HL-60 (cell line): ENCODE results near the gene USP47.
A peak's percentile ranks its signal among the peaks of the same experiment; 100 is the strongest.

ENCODE experiments used
- DNase-seq, 2 experiments: peaks; one replicate each; pipeline ENCODE4 v3.0.0-alpha.2; 2010 to 2020; ENCODE audit warnings: low read depth in 1 of 2, low spot score in 1 of 2
- H3K27ac ChIP-seq: fragments of 250-450 bp; sonication (Bioruptor Pico); replicated peaks from 2 replicates; pipeline ENCODE4 v1.5.1; 2020; ENCODE audit warnings: mild to moderate bottlenecking, moderate library complexity
- H3K27me3 ChIP-seq: fragments of 250-450 bp; sonication (Bioruptor Pico); 2 replicates; pipeline ENCODE4 v1.5.1; 2021; ENCODE audit warnings: mild to moderate bottlenecking, moderate library complexity; ENCODE audit not compliant: insufficient read depth, poor library complexity, severe bottlenecking
- H3K4me3 ChIP-seq: replicated peaks from 2 replicates; pipeline ENCODE4 v1.5.1; 2011; ENCODE audit warnings: mild to moderate bottlenecking, control low read depth, low read length; ENCODE audit not compliant: insufficient read depth
- GABPA ChIP-seq: IDR thresholded peaks from 2 replicates; pipeline ENCODE4 v1.6.1; 2012; ENCODE audit warnings: low read depth
- POLR2AphosphoS5 ChIP-seq: IDR thresholded peaks from 2 replicates; pipeline ENCODE4 v1.6.1; 2012; ENCODE audit warnings: low read depth
- SPI1 ChIP-seq: IDR thresholded peaks from 2 replicates; pipeline ENCODE4 v1.6.1; 2012; ENCODE audit warnings: low read depth, mild to moderate bottlenecking, borderline replicate concordance
- TF ChIP-seq, protein P1 (sequence below): IDR thresholded peaks from one replicate; pipeline ENCODE4 v1.5.1; 2011; ENCODE audit warnings: low read length, control low read depth, inconsistent platforms; ENCODE audit not compliant: insufficient read depth
- TF ChIP-seq, protein P2 (sequence below): IDR thresholded peaks from 2 replicates; pipeline ENCODE4 v1.6.1; 2012; ENCODE audit warnings: low read depth; ENCODE audit not compliant: insufficient replicate concordance

Gene USP47

DNA sequence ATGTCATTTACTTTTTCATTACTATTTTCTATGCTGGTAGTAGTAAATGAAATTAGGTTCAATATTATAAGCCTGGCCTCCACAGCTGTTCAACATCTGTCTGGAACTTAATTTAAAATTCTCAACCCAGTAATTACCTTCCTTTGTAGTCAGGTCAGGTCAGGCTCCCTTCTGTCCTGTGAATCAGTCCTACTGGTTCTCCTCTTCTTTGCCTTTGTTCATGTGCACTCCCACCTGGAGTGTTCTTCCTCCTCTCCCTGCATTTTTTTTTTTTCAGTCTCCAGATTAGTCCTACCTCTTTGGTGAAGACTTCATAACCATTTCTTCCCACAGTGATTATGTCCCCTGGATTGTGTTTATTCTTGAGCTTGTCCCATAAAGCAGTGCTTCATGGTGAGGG is 98.8 kb downstream of the USP47 start:
- TF ChIP-seq SPI1, result no peak
- TF ChIP-seq, protein P1, sequence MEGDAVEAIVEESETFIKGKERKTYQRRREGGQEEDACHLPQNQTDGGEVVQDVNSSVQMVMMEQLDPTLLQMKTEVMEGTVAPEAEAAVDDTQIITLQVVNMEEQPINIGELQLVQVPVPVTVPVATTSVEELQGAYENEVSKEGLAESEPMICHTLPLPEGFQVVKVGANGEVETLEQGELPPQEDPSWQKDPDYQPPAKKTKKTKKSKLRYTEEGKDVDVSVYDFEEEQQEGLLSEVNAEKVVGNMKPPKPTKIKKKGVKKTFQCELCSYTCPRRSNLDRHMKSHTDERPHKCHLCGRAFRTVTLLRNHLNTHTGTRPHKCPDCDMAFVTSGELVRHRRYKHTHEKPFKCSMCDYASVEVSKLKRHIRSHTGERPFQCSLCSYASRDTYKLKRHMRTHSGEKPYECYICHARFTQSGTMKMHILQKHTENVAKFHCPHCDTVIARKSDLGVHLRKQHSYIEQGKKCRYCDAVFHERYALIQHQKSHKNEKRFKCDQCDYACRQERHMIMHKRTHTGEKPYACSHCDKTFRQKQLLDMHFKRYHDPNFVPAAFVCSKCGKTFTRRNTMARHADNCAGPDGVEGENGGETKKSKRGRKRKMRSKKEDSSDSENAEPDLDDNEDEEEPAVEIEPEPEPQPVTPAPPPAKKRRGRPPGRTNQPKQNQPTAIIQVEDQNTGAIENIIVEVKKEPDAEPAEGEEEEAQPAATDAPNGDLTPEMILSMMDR, result no peak
- TF ChIP-seq GABPA, result no peak
- no peak for TF ChIP-seq POLR2AphosphoS5
- TF ChIP-seq, protein P2, sequence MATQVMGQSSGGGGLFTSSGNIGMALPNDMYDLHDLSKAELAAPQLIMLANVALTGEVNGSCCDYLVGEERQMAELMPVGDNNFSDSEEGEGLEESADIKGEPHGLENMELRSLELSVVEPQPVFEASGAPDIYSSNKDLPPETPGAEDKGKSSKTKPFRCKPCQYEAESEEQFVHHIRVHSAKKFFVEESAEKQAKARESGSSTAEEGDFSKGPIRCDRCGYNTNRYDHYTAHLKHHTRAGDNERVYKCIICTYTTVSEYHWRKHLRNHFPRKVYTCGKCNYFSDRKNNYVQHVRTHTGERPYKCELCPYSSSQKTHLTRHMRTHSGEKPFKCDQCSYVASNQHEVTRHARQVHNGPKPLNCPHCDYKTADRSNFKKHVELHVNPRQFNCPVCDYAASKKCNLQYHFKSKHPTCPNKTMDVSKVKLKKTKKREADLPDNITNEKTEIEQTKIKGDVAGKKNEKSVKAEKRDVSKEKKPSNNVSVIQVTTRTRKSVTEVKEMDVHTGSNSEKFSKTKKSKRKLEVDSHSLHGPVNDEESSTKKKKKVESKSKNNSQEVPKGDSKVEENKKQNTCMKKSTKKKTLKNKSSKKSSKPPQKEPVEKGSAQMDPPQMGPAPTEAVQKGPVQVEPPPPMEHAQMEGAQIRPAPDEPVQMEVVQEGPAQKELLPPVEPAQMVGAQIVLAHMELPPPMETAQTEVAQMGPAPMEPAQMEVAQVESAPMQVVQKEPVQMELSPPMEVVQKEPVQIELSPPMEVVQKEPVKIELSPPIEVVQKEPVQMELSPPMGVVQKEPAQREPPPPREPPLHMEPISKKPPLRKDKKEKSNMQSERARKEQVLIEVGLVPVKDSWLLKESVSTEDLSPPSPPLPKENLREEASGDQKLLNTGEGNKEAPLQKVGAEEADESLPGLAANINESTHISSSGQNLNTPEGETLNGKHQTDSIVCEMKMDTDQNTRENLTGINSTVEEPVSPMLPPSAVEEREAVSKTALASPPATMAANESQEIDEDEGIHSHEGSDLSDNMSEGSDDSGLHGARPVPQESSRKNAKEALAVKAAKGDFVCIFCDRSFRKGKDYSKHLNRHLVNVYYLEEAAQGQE, result no peak
- Histone ChIP-seq H3K27ac (no peak overlapping the region), H3K27me3 (no peaks in the 10 kb centered on the region), H3K4me3 (no peak overlapping the region)
- DNase-seq, result no peak

DNA sequence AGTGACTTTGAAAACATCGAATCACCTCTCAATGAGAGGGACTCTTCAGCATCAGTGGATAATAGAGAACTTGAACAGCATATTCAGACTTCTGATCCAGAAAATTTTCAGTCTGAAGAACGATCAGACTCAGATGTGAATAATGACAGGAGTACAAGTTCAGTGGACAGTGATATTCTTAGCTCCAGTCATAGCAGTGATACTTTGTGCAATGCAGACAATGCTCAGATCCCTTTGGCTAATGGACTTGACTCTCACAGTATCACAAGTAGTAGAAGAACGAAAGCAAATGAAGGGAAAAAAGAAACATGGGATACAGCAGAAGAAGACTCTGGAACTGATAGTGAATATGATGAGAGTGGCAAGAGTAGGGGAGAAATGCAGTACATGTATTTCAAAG is 100.9 kb downstream of the USP47 start:
- no peak overlapping the region for H3K4me3 ChIP-seq
- no peak overlapping the region for H3K27ac ChIP-seq
- DNase-seq, result no peak
- no peaks in the 10 kb centered on the region for H3K27me3 ChIP-seq
- TF ChIP-seq GABPA, result no peak
- TF ChIP-seq POLR2AphosphoS5, result no peak
- TF ChIP-seq SPI1, result no peak
- TF ChIP-seq, protein P1, result no peak
- TF ChIP-seq, protein P2, result no peak

DNA sequence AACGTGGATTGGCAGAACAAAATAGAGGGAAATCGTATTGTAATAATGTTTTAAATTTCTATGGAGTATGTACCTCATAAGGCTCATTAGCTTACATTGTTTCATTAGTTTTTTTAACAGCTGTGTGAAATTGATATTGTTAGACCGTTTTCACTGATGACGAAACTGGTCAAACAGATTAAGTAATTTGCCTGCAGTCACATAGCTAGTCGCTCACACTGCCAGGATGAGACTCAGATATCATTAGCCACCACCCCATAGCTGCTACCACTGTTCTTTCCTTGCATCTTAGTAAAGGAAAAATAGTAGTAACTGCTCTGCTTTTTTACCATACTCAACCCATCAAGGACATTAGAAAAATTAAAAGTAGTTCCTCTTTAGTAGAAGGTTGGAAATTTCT is 102.7 kb downstream of the USP47 start:
- no peak overlapping the region for H3K27ac ChIP-seq
- TF ChIP-seq, protein P2, result no peak
- no peak for TF ChIP-seq POLR2AphosphoS5
- TF ChIP-seq SPI1, result no peak
- no peak for TF ChIP-seq GABPA
- TF ChIP-seq, protein P1, result no peak
- DNase-seq, result peak in 1 of 2 experiments; percentile 29
- H3K27me3 ChIP-seq, result no peaks in the 10 kb centered on the region
- no peak overlapping the region for H3K4me3 ChIP-seq
